HCT116 (cell line): ENCODE data around the gene TREM2. TPM values are rescaled to one million over a fixed set of nuclear protein-coding genes. Genes with fewer than 3 reads are reported as not detected.

Experiments used
- ATAC-seq: fragments of 200-7000 bp; cut with Tn5 transposase; 2 replicates; pipeline ENCODE4 v1.9.1; 2020; ENCODE audit warnings: mild to moderate bottlenecking, moderate library complexity
- BruUV-seq: library from RNA; stranded (reverse); fragments of 400-500 nt; replicated peaks from 2 replicates; lab custom pipeline; 2021; lab: Mats Ljungman, UMichigan
- CTCF ChIA-PET: fragments of 300-600 bp; sonication (Branson Sonifier 250); formaldehyde crosslinking; loops from one replicate; lab custom pipeline; 2021; ENCODE audit warnings: antibody characterized with exemption; lab: Charles Lee
- POLR2A ChIA-PET: fragments of 300-600, 350-600 bp; sonication (Branson Sonifier 250); formaldehyde crosslinking; loops from one replicate; lab custom pipeline; 2021; ENCODE audit warnings: antibody characterized with exemption; lab: Charles Lee
- RAD21 ChIA-PET, 2 experiments: fragments of 300-600 bp; sonication (Branson Sonifier 250); formaldehyde crosslinking; loops; one replicate each; lab custom pipeline; 2023; ENCODE audit warnings: low total read pairs in 2 of 2; ENCODE audit not compliant: uncharacterized antibody in 2 of 2, unreplicated experiment in 2 of 2, low non-redundant PET in 1 of 2; lab: Charles Lee
- DNase-seq: peaks from one replicate; pipeline ENCODE4 v3.0.0-alpha.2; 2010; ENCODE audit warnings: low read depth, low spot score
- H2AFZ ChIP-seq: fragments of 200-600 bp; shearing (Covaris generic), sonication (generic); 2 replicates; pipeline ENCODE4 v1.6.1; 2017; ENCODE audit warnings: low read depth, mixed run types, mixed read lengths, antibody characterized with exemption, low read length; ENCODE audit not compliant: poor library complexity, severe bottlenecking
- H3K27ac ChIP-seq: 2 replicates; pipeline ENCODE4 v1.5.1; 2012; ENCODE audit warnings: low read depth, low read length
- H3K27me3 ChIP-seq: fragments of 200-600 bp; sonication (generic); 2 replicates; pipeline ENCODE4 v1.6.1; 2016; ENCODE audit warnings: mixed run types, low read length, mixed read lengths; ENCODE audit not compliant: insufficient read depth
- H3K36me3 ChIP-seq, 2 experiments: fragments of 200-500 bp in 1 of 2; fragments of 200-600 bp in 1 of 2; sonication (Bioruptor generic) in 1 of 2; sonication (generic) in 1 of 2; 2 replicates each; pipeline versions ENCODE4 v1.5.1 to v1.6.1; 2014 to 2016; ENCODE audit warnings: low read length in 2 of 2, inconsistent platforms in 1 of 2, mixed read lengths in 1 of 2, mixed run types in 1 of 2; ENCODE audit not compliant: insufficient read depth in 2 of 2, control insufficient read depth in 1 of 2
- H3K4me1 ChIP-seq, 2 experiments: fragments of 200-600 bp in 1 of 2; sonication (generic) in 1 of 2; 2 replicates each; pipeline versions ENCODE4 v1.5.1 to v1.6.1; 2012 to 2017; ENCODE audit warnings: low read length in 2 of 2, inconsistent platforms in 1 of 2, mild to moderate bottlenecking in 1 of 2, mixed read lengths in 1 of 2, mixed run types in 1 of 2, moderate library complexity in 1 of 2; ENCODE audit not compliant: insufficient read depth in 2 of 2, control insufficient read depth in 1 of 2
- H3K4me2 ChIP-seq: fragments of 200-600 bp; sonication (generic); 2 replicates; pipeline ENCODE4 v1.6.1; 2017; ENCODE audit warnings: mixed run types, low read length, mixed read lengths
- H3K4me3 ChIP-seq, 2 experiments: fragments of 200-600 bp in 1 of 2; sonication (generic) in 1 of 2; replicated peaks in 1 of 2; 2 replicates each; pipeline ENCODE4 v1.5.1; 2011 to 2016; ENCODE audit warnings: low read length in 2 of 2, control low read depth in 1 of 2, low read depth in 1 of 2, mild to moderate bottlenecking in 1 of 2, mixed read lengths in 1 of 2, mixed run types in 1 of 2
- H3K79me2 ChIP-seq: fragments of 200-600 bp; sonication (generic); 2 replicates; pipeline ENCODE4 v1.6.1; 2017; ENCODE audit warnings: mild to moderate bottlenecking, mixed run types, low read length, moderate library complexity, mixed read lengths; ENCODE audit not compliant: insufficient read depth
- H3K9ac ChIP-seq: fragments of 200-600 bp; sonication (generic); 2 replicates; pipeline ENCODE4 v1.6.1; 2016; ENCODE audit warnings: low read length, mixed read lengths
- H3K9me2 ChIP-seq: fragments of 200-600 bp; sonication (generic), shearing (Covaris generic); 2 replicates; pipeline ENCODE4 v1.6.1; 2017; ENCODE audit warnings: mixed run types, mild to moderate bottlenecking, moderate library complexity; ENCODE audit not compliant: insufficient read depth
- H3K9me3 ChIP-seq, 2 experiments: fragments of 200-500 bp in 1 of 2; fragments of 200-600 bp in 1 of 2; sonication (Bioruptor generic) in 1 of 2; sonication (generic) in 1 of 2; 2 replicates each; pipeline ENCODE4 v1.6.1; 2014 to 2017; ENCODE audit warnings: low read length in 2 of 2, mixed read lengths in 2 of 2, inconsistent platforms in 1 of 2, low read depth in 1 of 2, mild to moderate bottlenecking in 1 of 2, mixed run types in 1 of 2, moderate library complexity in 1 of 2; ENCODE audit not compliant: control insufficient read depth in 1 of 2, insufficient read depth in 1 of 2
- H4K20me1 ChIP-seq: fragments of 200-600 bp; sonication (generic), shearing (Covaris generic); 2 replicates; pipeline ENCODE4 v1.6.1; 2017; ENCODE audit warnings: mixed run types, mild to moderate bottlenecking, moderate library complexity; ENCODE audit not compliant: insufficient read depth
- CBX3 ChIP-seq: IDR thresholded peaks from 2 replicates; pipeline ENCODE4 v1.6.1; 2012; ENCODE audit warnings: low read depth
- CEBPB ChIP-seq: IDR thresholded peaks from 2 replicates; pipeline ENCODE4 v1.6.1; 2012; ENCODE audit warnings: low read depth
- EGR1 ChIP-seq: IDR thresholded peaks from 2 replicates; pipeline ENCODE4 v1.6.1; 2012; ENCODE audit warnings: low read depth
- EZH2 ChIP-seq: fragments of 200-600 bp; sonication (generic); IDR thresholded peaks from 2 replicates; pipeline ENCODE4 v1.6.1; 2017; ENCODE audit warnings: antibody characterized with exemption, mixed run types
- POLR2AphosphoS5 ChIP-seq: IDR thresholded peaks from 2 replicates; pipeline ENCODE4 v1.6.1; 2011; ENCODE audit warnings: mild to moderate bottlenecking, low read depth, low read length, moderate library complexity
- ZFX ChIP-seq: fragments of 450-650 bp; IDR thresholded peaks from 2 replicates; pipeline ENCODE4 v1.6.1; 2017
- ZNF274 ChIP-seq: fragments of 200-500 bp; sonication (Bioruptor generic); IDR thresholded peaks from 2 replicates; pipeline ENCODE4 v1.6.1; 2014; ENCODE audit warnings: mild to moderate bottlenecking, low read depth, low read length, inconsistent platforms
- intact Hi-C: fragments of 100-400 bp; cut with micrococcal nuclease; formaldehyde crosslinking; loops from 2 replicates; pipeline ENCODE4 v1.10.0; 2022
- total RNA-seq: library from RNA; stranded (reverse); gene quantifications from one replicate; pipeline ENCODE4 v1.2.1, GENCODE V29; 2021; ENCODE audit not compliant: unreplicated experiment
- TF ChIP-seq, protein P1 (sequence below): IDR thresholded peaks from 2 replicates; pipeline ENCODE4 v1.6.1; 2011; ENCODE audit warnings: mild to moderate bottlenecking, low read length, moderate library complexity; ENCODE audit not compliant: insufficient replicate concordance; ENCODE audit errors: extremely low read depth
- TF ChIP-seq, protein P2 (sequence below): IDR thresholded peaks from 2 replicates; pipeline ENCODE4 v1.6.1; 2012
- TF ChIP-seq, protein P3 (sequence below): IDR thresholded peaks from 2 replicates; pipeline ENCODE4 v1.6.1; 2012

TREM2 gene
- total RNA-seq, 1 experiment from 2014 or later = not detected

DNA sequence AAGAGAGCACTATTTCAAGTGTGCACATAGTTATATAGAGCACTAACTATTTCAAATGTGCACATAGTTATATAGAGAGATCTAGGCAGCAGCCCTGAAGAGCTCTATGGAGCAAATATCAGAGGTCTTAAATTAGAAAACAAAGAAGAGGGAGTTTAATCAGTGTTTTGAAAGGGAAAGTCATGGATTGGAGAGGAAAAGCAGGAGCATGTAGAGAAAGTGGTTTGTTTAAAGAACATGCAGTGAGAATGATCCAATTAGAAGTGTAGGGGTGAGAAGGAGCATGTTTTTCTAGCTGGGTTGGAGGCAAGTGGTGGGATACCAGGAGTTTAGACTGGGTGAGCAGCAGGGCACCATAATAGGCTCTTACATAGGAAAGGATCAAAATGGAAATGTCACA lies 26.0 kb downstream of the TREM2 start:
- ChIA-PET CTCF (no interaction called here), RAD21 (no interaction called here), POLR2A (no interaction called here)
- H3K9me2 ChIP-seq = no peaks in the 10 kb centered on the region
- ATAC-seq = no peak
- H3K9ac ChIP-seq = no peak overlapping the region
- intact Hi-C loops = no loop called here
- H3K27ac ChIP-seq = no peak overlapping the region
- H3K27me3 ChIP-seq = peaks cover 6% of the 10 kb centered on the region; the same call in 1 of the 2 replicates
- H4K20me1 ChIP-seq = no peaks in the 10 kb centered on the region
- DNase-seq = no peak
- no peaks in the 10 kb centered on the region for H3K9me3 ChIP-seq
- no peaks in the 10 kb centered on the region for H3K79me2 ChIP-seq
- no peaks in the 10 kb centered on the region for H3K36me3 ChIP-seq
- no peaks in the 10 kb centered on the region for H3K4me1 ChIP-seq
- no peak overlapping the region for H3K4me2 ChIP-seq
- BruUV-seq = no TSS peak
- no peak overlapping the region for H3K4me3 ChIP-seq
- H2AFZ ChIP-seq = no peak overlapping the region
- TF ChIP-seq CBX3 (no peak), POLR2AphosphoS5 (no peak), ZFX (no peak), ZNF274 (no peak), CEBPB (no peak), EZH2 (no peak), EGR1 (no peak)
- TF ChIP-seq, protein P1, sequence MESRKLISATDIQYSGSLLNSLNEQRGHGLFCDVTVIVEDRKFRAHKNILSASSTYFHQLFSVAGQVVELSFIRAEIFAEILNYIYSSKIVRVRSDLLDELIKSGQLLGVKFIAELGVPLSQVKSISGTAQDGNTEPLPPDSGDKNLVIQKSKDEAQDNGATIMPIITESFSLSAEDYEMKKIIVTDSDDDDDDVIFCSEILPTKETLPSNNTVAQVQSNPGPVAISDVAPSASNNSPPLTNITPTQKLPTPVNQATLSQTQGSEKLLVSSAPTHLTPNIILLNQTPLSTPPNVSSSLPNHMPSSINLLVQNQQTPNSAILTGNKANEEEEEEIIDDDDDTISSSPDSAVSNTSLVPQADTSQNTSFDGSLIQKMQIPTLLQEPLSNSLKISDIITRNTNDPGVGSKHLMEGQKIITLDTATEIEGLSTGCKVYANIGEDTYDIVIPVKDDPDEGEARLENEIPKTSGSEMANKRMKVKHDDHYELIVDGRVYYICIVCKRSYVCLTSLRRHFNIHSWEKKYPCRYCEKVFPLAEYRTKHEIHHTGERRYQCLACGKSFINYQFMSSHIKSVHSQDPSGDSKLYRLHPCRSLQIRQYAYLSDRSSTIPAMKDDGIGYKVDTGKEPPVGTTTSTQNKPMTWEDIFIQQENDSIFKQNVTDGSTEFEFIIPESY = no peak
- TF ChIP-seq, protein P2, sequence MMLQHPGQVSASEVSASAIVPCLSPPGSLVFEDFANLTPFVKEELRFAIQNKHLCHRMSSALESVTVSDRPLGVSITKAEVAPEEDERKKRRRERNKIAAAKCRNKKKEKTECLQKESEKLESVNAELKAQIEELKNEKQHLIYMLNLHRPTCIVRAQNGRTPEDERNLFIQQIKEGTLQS = no peak
- TF ChIP-seq, protein P3, sequence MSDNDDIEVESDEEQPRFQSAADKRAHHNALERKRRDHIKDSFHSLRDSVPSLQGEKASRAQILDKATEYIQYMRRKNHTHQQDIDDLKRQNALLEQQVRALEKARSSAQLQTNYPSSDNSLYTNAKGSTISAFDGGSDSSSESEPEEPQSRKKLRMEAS = no peak
